Measurements from ENCODE around the gene CORIN.

Gene CORIN

DNA sequence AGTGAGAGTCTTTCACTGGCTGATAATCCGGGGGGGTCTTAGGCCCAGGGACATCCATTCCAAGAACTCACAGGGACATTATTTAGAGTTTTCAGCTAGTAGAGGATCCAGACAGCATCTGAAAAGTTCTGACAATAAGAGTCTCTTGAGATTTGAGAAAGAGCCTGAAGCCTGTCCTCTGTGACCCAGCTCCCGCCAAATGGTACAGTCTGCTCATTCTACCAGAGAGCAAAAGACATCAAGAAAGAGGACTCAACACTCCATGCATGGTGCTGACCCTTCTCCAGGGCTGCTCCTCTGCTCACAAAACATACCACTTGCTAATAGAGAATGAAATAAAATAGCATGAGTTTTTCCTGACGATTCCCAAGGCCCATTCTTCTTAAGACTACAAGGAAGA lies 190.8 kb downstream of the CORIN start:
- no peak for DNase-seq (ENCODE audit: low spot score)
- POLR2A ChIA-PET (ENCODE audit: low non-redundant PET), result no interaction called here
- no peak overlapping the region for H3K27ac ChIP-seq
- no peak for TF ChIP-seq CTCF (conservative IDR thresholded peaks at IDR 0.05; ENCODE audit: low read depth)
- CTCF ChIA-PET, result no interaction called here

- TF ChIP-seq CTCF (conservative IDR thresholded peaks at IDR 0.05; ENCODE audit: low read depth), result no peak
- CTCF ChIA-PET, result no interaction called here
- POLR2A ChIA-PET (ENCODE audit: low non-redundant PET), result no interaction called here
- no peak for DNase-seq (ENCODE audit: low spot score)
- no peak overlapping the region for H3K27ac ChIP-seq
These were observed 191.5 kb downstream of the CORIN start for GRCh38 chr4:47646372-47646771.

- no peak for TF ChIP-seq CTCF (conservative IDR thresholded peaks at IDR 0.05; ENCODE audit: low read depth)
- ChIA-PET POLR2A (ENCODE audit: low non-redundant PET) (no interaction called here), CTCF (no interaction called here)
- no peak overlapping the region for H3K27ac ChIP-seq
- DNase-seq (ENCODE audit: low spot score), result no peak
These were observed 194.0 kb downstream of the CORIN start for GRCh38 chr4:47643845-47644244.

DNA sequence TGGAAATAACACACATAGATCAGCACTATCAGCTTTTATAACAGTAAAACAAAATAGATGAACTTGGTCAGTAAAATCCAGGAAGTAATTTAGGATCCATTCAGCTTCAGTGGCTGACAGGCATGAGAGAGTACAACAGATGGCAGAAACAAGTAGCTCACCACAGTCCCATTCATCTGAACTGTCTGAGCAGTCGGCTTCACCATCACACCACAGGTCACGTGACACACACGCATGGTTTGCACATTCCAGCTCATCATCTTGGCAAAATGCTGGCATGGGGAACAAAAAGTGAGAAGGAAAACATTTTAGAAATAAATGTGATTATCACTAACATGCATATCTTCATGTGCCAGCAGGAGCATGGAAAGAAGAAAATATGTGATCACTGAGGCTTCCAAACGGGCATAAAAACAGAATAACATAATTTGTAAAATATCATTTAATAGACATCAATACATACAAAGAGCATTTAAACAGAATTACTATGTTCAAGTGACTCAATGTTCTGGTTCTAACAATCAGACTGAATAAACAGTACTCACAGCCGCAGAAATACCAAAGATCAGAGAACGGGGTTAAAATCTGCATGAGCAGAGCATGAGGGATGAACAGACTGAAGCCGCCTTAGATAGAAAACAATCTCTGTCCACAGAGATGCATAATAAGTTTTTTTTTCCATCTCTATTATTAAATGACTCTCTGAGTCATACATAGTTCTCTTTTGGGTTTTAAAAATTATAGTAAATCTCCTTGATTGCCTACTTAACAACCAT lies 194.7 kb downstream of the CORIN start:
- no peak for DNase-seq (ENCODE audit: low spot score)
- H3K27ac ChIP-seq, result no peak overlapping the region
- ChIA-PET POLR2A (ENCODE audit: low non-redundant PET) (no interaction called here), CTCF (no interaction called here)
- TF ChIP-seq CTCF (conservative IDR thresholded peaks at IDR 0.05; ENCODE audit: low read depth), result no peak

DNA sequence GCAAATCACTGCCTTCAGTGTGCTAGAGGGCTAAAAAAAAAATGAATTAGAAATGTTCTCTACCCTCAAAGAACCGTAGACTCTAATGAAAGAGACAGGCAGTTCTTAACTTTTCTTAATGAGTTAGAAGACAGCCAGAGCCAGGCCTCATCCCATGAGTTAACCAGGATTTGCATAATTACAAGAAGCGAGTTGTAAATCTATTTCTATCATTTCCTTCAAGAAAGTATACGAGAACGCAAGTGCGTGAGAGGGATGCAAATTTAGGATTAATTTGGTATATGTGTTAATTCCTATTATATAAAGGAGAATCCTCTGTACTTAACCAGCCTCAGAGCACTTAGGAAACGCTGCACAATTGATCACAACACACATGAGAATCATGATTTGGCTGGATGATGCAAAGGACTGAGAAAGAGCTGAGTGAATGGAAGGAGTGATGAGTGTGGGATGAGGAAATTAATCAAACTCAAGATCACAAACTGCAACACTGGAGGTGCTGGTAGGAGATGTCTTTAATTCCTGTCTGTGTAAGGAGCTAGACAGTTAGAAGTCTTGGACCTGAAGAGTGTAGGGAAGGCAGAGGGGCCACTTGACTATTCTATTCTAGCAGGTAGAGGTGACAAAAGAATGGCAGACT lies 195.6 kb downstream of the CORIN start:
- no peak overlapping the region for H3K27ac ChIP-seq
- ChIA-PET CTCF (no interaction called here), POLR2A (ENCODE audit: low non-redundant PET) (no interaction called here)
- DNase-seq (ENCODE audit: low spot score), result no peak
- no peak for TF ChIP-seq CTCF (conservative IDR thresholded peaks at IDR 0.05; ENCODE audit: low read depth)

DNA sequence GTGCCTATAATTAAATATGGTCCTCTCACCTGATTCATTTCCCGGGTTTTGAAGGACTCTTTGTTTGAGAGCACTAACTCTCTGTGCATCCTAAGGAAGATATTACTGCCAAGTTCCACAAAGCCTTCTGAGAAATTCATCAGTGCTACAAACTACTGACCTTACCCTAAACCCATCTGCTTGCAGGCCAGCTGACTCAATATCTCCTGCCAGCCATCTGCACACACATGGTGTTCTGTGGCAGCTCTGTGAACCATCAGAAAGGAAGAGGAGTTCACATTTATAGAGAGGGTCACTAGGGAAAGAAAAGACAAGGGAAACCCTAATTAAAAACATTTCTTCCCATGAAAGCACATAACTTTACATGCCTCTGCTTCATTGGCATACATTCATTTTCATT lies 196.1 kb downstream of the CORIN start:
- POLR2A ChIA-PET (ENCODE audit: low non-redundant PET), result no interaction called here
- DNase-seq (ENCODE audit: low spot score), result no peak
- no peak for TF ChIP-seq CTCF (conservative IDR thresholded peaks at IDR 0.05; ENCODE audit: low read depth)
- no peak overlapping the region for H3K27ac ChIP-seq
- CTCF ChIA-PET, result no interaction called here
